Stomach (tissue), 9 donors: ENCODE measurements around the gene FMN1. TPM values are rescaled to one million over a fixed set of nuclear protein-coding genes. Genes with fewer than 3 reads are reported as not detected.

Experiments used
- DNase-seq, 2 donors: peaks; one replicate each; pipeline versions ENCODE4 v3.0.0 to v3.0.0-alpha.2; 2013 to 2019
- H3K27ac ChIP-seq, 5 donors: fragments of 200-600 bp in 4 of 5; sonication (generic) in 4 of 5; one replicate each; pipeline ENCODE4 v1.5.1; 2013 to 2019; ENCODE audit warnings: mild to moderate bottlenecking in 1 of 5, moderate library complexity in 1 of 5
- H3K27me3 ChIP-seq, 3 donors: fragments of 200-600 bp; sonication (generic); one replicate each; pipeline ENCODE4 v1.5.1; 2017 to 2019; ENCODE audit warnings: mixed run types in 1 of 3
- H3K36me3 ChIP-seq, 4 donors: fragments of 200-600 bp; sonication (generic); 1 replicate in 3 of 4; 2 replicates in 1 of 4; pipeline ENCODE4 v1.5.1; 2016 to 2019
- H3K4me1 ChIP-seq, 4 donors: fragments of 200-600 bp; sonication (generic); one replicate each; pipeline ENCODE4 v1.5.1; 2016 to 2019
- H3K4me3 ChIP-seq, 4 donors: fragments of 200-600 bp; sonication (generic) in 3 of 4; one replicate each; pipeline ENCODE4 v1.5.1; 2016 to 2019; ENCODE audit warnings: mild to moderate bottlenecking in 1 of 4
- H3K9me3 ChIP-seq, 4 donors: fragments of 200-600 bp; sonication (generic); one replicate each; pipeline ENCODE4 v1.5.1; 2016 to 2019
- CTCF ChIP-seq, 7 experiments: fragments of 450-650 bp in 4 of 7; fragments of 200-600 bp in 3 of 7; sonication (generic) in 3 of 7; IDR thresholded peaks; one replicate each; pipeline ENCODE4 v1.5.1; 2016 to 2019; ENCODE audit warnings: antibody characterized with exemption in 7 of 7, control low read depth in 2 of 7, mild to moderate bottlenecking in 1 of 7
- EP300 ChIP-seq: sonication (generic); formaldehyde crosslinking; IDR thresholded peaks from one replicate; pipeline ENCODE4 v1.6.1; 2017; ENCODE audit warnings: antibody characterized with exemption
- POLR2A ChIP-seq, 4 donors: fragments of 450-650 bp; IDR thresholded peaks; one replicate each; pipeline ENCODE4 v1.6.1; 2016; ENCODE audit warnings: antibody characterized with exemption in 4 of 4, control low read depth in 2 of 4, mild to moderate bottlenecking in 1 of 4, moderate library complexity in 1 of 4
- POLR2AphosphoS5 ChIP-seq, 3 donors: sonication (generic); formaldehyde crosslinking; IDR thresholded peaks; one replicate each; pipeline ENCODE4 v1.6.1; 2016; ENCODE audit warnings: antibody characterized with exemption in 3 of 3
- WGBS, 5 donors: extraction: QIAGEN DNeasy Blood & Tissue Kit in 3 of 5; methylation state at CpG; one replicate each; pipeline versions ENCODE4 v1.1.5 to v1.1.7; 2013 to 2018; 5-methylcytosine and 5-hydroxymethylcytosine counted together
- intact Hi-C: fragments of 100-400 bp; cut with DNase I; formaldehyde crosslinking; loops from one replicate; pipeline ENCODE4 v1.15.1; 2023; ENCODE audit warnings: low total_unique reads
- polyA plus RNA-seq, 3 donors: library from polyadenylated mRNA; stranded (reverse); fragments of 200-250 nt; gene quantifications; one replicate each; pipeline ENCODE4 v1.2.3, GENCODE V29; 2013
- total RNA-seq, 5 donors: library from RNA; depleted of rRNA; stranded (reverse); fragments of >200 nt; gene quantifications; one replicate each; pipeline versions ENCODE4 v1.1.0 to v1.2.3, GENCODE V29; 2014 to 2016
- donor health status: healthy with polysubstance abuse.
- donor health status: Bipolar disorder and iron deficiency.
- donor health status: healthy.

The FMN1 gene
- total and polyA plus RNA-seq, 8 donors = 0.40 to 58.0 (median 22.9) TPM

GRCh38 chr15:32936976-32937375, 257.5 kb downstream of the FMN1 start:
- H3K27me3 ChIP-seq = no peaks in the 10 kb centered on the region
- TF ChIP-seq POLR2AphosphoS5 (IDR thresholded peaks at IDR 0.05) (no peak), EP300 (no peak), POLR2A (IDR thresholded peaks at IDR 0.05) (no peak)
- peaks cover 0 to 4% (median 0%) of the 10 kb centered on the region in 4 donors for H3K4me1 ChIP-seq
- intact Hi-C loops = loop anchor here (10.0 kb wide), 1 partner anchor 62 kb away; no protein-coding TSS in a partner anchor
- H3K27ac ChIP-seq = no peak overlapping the region
- peaks cover 0 to 6% (median 0%) of the 10 kb centered on the region in 4 donors for H3K9me3 ChIP-seq
- WGBS, 5 donors = 89 to 96% (median 95%) methylated on average over 4 of the region's 4 CpGs
- no peaks in the 10 kb centered on the region for H3K36me3 ChIP-seq
- DNase-seq = no peak
- no peak overlapping the region for H3K4me3 ChIP-seq

GRCh38 chr15:32936283-32936918, 258.1 kb downstream of the FMN1 start:
- intact Hi-C loops = loop anchor here (10.0 kb wide), 1 partner anchor 62 kb away; no protein-coding TSS in a partner anchor

GRCh38 chr15:32935139-32935538, 259.4 kb downstream of the FMN1 start:
- Histone ChIP-seq H3K27ac (no peak overlapping the region), H3K9me3 (peaks cover 0 to 6% (median 0%) of the 10 kb centered on the region in 4 donors), H3K4me3 (no peak overlapping the region), H3K36me3 (no peaks in the 10 kb centered on the region), H3K27me3 (no peaks in the 10 kb centered on the region), H3K4me1 (no peaks in the 10 kb centered on the region)
- intact Hi-C loops = loop anchor here (10.0 kb wide), 1 partner anchor 60 kb away; no protein-coding TSS in a partner anchor
- TF ChIP-seq CTCF (IDR thresholded peaks at IDR 0.05) = no peak
- TF ChIP-seq POLR2A (IDR thresholded peaks at IDR 0.05) = no peak
- 96 to 99% (median 97%) methylated on average over 5 of the region's 5 CpGs for WGBS, 5 donors
- DNase-seq = no peak

More at GRCh38 chr15:32936283-32936918, 258.1 kb downstream of the FMN1 start:
- Histone ChIP-seq H3K27ac (no peak overlapping the region), H3K36me3 (no peaks in the 10 kb centered on the region), H3K4me1 (no peaks in the 10 kb centered on the region), H3K9me3 (peaks cover 0 to 6% (median 0%) of the 10 kb centered on the region in 4 donors), H3K27me3 (no peaks in the 10 kb centered on the region), H3K4me3 (no peak overlapping the region)
- DNase-seq = no peak
- WGBS, 5 donors = 55 to 79% (median 73%) methylated on average over 1 of the region's 1 CpG
- peak in 4 of 7 experiments; percentile 10 to 46 (median 20) for TF ChIP-seq CTCF (IDR thresholded peaks at IDR 0.05)
- TF ChIP-seq POLR2AphosphoS5 (IDR thresholded peaks at IDR 0.05) = no peak

GRCh38 chr15:32933236-32933635, 261.3 kb downstream of the FMN1 start:
- intact Hi-C loops = loop anchor here (10.0 kb wide), 1 partner anchor 58 kb away; no protein-coding TSS in a partner anchor
- WGBS, 5 donors = 91 to 96% (median 92%) methylated on average over 1 of the region's 1 CpG
- no peaks in the 10 kb centered on the region for H3K36me3 ChIP-seq
- H3K9me3 ChIP-seq = peaks cover 0 to 6% (median 0%) of the 10 kb centered on the region in 4 donors
- H3K27me3 ChIP-seq = no peaks in the 10 kb centered on the region
- no peak overlapping the region for H3K27ac ChIP-seq
- no peak overlapping the region for H3K4me3 ChIP-seq
- no peaks in the 10 kb centered on the region for H3K4me1 ChIP-seq
- no peak for DNase-seq
- no peak for TF ChIP-seq POLR2AphosphoS5 (IDR thresholded peaks at IDR 0.05)
- TF ChIP-seq POLR2A (IDR thresholded peaks at IDR 0.05) = no peak
- TF ChIP-seq EP300 = no peak

GRCh38 chr15:32928876-32929275, 265.6 kb downstream of the FMN1 start:
- TF ChIP-seq POLR2AphosphoS5 (IDR thresholded peaks at IDR 0.05) = no peak
- TF ChIP-seq POLR2A (IDR thresholded peaks at IDR 0.05) = no peak
- no peak for TF ChIP-seq CTCF (IDR thresholded peaks at IDR 0.05)
- TF ChIP-seq EP300 = no peak
- no peaks in the 10 kb centered on the region for H3K4me1 ChIP-seq
- no peaks in the 10 kb centered on the region for H3K9me3 ChIP-seq
- no peaks in the 10 kb centered on the region for H3K27me3 ChIP-seq
- H3K4me3 ChIP-seq = no peak overlapping the region
- intact Hi-C loops = no loop called here
- DNase-seq = no peak
- H3K27ac ChIP-seq = no peak overlapping the region
- WGBS, 5 donors = 34 to 47% (median 35%) methylated on average over 3 of the region's 3 CpGs
- peaks cover 0 to 2% (median under 1%) of the 10 kb centered on the region in 4 donors for H3K36me3 ChIP-seq
